Umbilical cord (tissue), 2 donors: ENCODE results near the gene GGTLC3. TPM values are rescaled to one million over a fixed set of nuclear protein-coding genes. Genes with fewer than 3 reads are reported as not detected.
"Not testable (repeated sequence)": the region's sequence is repeated elsewhere in the genome, so short reads cannot be mapped to it uniquely, and the experiment has no call there.

Experiments used
- DNase-seq: peaks from one replicate; pipeline ENCODE4 v3.0.0-alpha.2; 2015; ENCODE audit warnings: low spot score
- total RNA-seq: library from RNA; depleted of rRNA; stranded (reverse); fragments of >200 nt; gene quantifications from one replicate; pipeline ENCODE4 v1.2.3, GENCODE V29; 2014; ENCODE audit warnings: low replicate concordance; ENCODE audit not compliant: insufficient read depth

The GGTLC3 gene
- total RNA-seq, 1 donor from 2014 or later: not detected

DNA sequence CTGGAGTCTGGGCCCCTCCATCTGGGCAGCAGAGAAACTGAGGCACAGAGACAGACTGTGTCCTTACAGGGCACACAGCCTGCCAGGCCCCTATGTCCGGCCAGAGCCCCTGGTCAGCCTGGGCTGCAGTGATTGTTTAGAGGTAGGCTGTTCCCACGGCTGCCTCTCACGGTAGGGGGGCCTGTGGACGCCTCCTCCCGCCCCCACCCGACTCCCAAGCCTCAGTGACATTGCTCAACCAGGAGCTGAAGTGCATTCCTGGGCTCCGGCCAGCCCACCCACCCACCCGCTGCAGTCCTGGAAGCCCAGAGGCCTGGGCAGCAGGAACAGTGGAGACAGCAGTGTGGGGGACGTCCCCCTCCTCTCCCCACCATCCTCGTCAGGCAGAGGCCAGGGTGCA is 4.5 kb downstream of the GGTLC3 start:
- not testable (repeated sequence) for DNase-seq

DNA sequence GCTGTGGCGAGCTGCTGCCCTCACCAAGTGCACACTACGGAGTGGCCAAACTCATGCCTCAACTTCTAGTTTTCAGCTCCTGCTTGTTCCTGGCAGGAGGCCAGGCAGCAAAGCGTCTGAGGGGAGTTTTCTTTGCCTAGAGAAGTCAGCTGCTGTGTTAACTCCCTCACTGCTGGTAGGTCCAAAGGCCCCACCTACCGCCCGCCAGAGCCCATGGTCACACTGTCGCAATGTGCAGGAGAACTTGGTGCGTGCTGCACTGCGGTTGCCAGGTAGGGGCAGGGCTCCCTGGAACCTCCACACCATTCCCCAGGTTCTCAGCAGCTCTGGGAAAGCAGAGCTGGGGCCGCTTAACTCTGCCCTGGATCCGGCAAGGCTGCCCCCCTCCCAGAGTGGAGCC is 5.6 kb downstream of the GGTLC3 start:
- DNase-seq: not testable (repeated sequence)

- DNase-seq: not testable (repeated sequence)
These were observed 6.6 kb downstream of the GGTLC3 start for GRCh38 chr22:18511327-18511726.

DNA sequence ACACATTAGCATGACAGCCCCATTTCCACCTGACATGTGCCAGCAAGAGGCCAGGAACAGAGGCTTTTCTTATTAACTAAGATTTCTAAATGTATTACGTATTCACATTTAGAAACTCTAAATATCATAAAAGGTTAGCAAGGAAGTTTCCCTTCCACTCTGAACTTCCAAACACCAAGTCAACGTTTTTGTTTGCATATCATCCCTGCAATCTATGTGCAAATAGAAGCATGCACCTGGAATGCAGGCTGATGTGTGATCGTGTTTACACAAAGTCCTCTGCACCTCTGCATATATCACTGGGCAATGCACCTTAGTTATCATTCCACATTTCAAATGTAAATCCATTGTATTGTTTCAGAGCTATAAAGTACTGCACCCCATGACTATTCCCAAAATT is 21.7 kb downstream of the GGTLC3 start:
- not testable (repeated sequence) for DNase-seq

Other genes starting within 250 kb of the GGTLC3 start
- gene TMEM191B, start 9.6 kb upstream of the GGTLC3 start, total RNA-seq: 0.24 TPM
- gene RIMBP3, start 93.8 kb upstream of the GGTLC3 start, total RNA-seq: 2.4 TPM